HG02852 (cell line): ENCODE data around the gene PIRT.

ENCODE experiments used
- ATAC-seq: cut with Tn5 transposase; IDR thresholded peaks from one replicate; pipeline ENCODE4 v1.9.1; 2021; ENCODE audit warnings: mild to moderate bottlenecking, moderate library complexity; ENCODE audit not compliant: unreplicated experiment

Gene PIRT

DNA sequence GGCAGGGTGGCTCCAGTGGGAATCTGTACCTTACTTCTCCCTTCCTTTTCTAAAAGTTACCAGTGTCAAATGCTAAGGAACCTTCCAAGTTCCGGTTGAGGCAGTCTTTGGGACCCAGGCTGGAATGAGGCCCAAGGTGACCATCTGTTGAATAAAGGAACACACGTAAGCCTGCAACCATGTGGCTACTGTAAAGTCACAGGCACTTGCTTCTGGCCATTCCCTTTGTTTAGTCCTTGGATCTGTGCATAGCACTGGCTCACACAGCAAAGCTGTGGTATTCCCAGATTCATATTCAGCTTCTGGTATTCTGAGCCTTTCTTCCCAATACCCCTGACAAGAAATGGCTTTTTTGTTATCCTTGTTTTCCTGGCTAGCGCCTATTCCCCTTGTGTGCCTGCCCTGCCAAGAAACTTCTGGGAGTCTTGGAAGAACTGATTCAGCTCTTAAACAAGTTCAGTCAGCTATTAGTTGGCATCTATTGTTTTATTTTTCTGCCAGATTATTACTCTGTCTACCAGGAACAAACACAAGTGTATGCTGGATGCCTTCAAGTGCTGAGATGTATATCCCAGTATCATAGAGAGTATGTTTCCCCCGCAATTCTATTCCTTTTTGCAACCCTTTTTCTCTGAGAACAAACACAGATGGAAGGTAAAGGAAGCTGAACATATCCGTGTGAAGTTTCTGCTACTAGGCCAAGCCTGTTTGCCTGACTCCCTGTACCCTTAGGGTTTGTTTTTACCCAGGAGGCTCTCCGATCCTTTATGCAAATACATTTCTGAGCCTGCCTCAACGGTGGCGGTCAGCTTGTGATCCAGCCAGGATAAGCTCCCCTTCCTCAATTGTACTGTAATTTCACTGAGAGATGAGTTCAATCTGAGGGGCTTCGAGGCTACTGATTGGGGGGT, 47.1 kb downstream of the PIRT start:
- ATAC-seq = no peak

- no peak for ATAC-seq
These were observed 48.1 kb downstream of the PIRT start for GRCh38 chr17:10789694-10790271.

- ATAC-seq = no peak
These were observed 50.4 kb downstream of the PIRT start for GRCh38 chr17:10787306-10788045.

DNA sequence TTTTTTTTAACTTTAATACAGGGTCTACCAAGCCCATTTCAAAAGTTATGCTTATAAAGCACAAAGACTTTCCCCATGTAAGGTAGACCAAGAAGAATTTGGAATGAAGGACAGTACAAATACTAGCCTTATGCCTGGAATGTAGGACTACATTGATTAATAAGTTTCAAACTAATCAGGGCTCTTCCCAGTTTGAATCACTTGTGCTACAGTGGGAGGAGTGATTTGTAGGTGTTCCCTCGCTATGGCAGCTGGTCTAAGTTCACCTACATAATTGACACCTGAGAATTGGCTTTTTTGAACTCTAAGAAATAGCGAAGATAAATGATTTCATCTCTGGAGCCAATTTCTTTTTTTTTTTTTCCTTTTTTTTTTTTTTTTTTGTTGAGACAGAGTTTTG, 52.6 kb downstream of the PIRT start:
- no peak for ATAC-seq

- no peak for ATAC-seq
These were observed 58.3 kb downstream of the PIRT start for GRCh38 chr17:10779609-10780008.

- ATAC-seq = no peak
These were observed 60.0 kb downstream of the PIRT start for GRCh38 chr17:10777890-10778289.

- no peak for ATAC-seq
These were observed 60.6 kb downstream of the PIRT start for GRCh38 chr17:10777131-10777807.

DNA sequence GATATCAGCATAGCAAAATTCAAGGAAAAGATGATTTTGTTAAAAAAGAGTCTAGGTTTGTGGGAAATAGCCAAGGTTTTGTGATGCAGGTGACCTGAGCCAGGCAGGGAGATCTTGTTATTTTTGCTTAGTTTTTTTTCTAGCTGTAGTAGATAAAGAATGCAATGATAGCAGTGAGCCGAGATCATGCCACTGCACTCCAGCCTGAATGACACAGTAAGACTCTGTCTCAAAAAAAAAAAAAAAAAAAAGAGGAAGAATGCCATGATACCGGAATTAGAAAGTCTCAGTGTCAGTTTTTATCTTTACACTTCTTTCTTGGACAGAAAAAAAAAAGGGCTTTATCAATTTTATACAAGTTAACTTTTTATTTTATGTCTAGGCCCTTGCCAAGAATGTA, 61.5 kb downstream of the PIRT start:
- no peak for ATAC-seq

GRCh38 chr17:10775740-10776356, 62.0 kb downstream of the PIRT start:
- no peak for ATAC-seq

DNA sequence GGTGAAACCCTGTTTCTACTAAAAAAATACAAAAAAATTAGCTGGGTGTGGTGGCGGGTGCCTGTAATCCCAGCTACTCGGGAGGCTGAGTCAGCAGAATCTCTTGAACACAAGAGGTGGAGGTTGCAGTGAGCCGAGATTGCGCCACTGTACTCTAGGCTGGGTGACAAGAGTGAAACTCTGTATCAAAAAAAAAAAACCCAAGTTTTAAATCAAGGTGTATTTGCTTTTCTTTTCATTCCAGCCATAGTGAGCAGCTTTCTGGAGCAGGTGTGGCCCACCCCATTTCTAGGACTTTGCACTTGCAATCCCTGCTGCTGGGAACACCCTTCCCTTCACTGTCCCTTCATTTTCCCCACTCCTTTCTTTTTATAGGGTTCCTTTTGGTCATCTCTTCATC, 62.8 kb downstream of the PIRT start:
- no peak for ATAC-seq

DNA sequence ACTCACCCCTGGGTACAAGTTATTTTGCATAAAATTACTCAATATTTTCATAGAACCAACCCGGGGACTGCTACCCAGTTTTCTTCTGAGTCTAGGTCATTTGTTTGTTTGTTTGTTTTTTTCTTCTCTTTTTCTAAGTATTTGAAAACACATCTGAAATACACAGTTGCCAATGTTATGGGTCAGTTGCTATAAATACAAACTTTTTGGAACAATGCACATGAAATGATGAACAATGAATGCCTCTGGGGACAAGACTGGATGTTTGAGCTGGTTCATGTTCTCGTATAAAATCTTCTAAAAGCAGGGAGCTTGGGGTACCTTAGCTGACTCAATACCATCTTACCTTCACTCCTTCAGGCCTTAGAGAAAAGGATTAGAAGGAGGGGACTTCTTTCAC, 64.5 kb downstream of the PIRT start:
- ATAC-seq = no peak
